ENCODE measurements around the gene MARVELD1. TPM values are rescaled to one million over a fixed set of nuclear protein-coding genes. Genes with fewer than 3 reads are reported as not detected.

Gene MARVELD1
- total RNA-seq, 1 donor from 2014 or later: 21.2 TPM

GRCh38 chr10:97708976-97709946, 4.3 kb upstream of the MARVELD1 start:
- H3K4me3 ChIP-seq (ENCODE audit: low read depth, low read length): no peak overlapping the region
- TF ChIP-seq CTCF (conservative IDR thresholded peaks at IDR 0.05; ENCODE audit: low read depth, low read length): peak; percentile 75
- no peak for DNase-seq (ENCODE audit: low read depth)

GRCh38 chr10:97711640-97712572, 1.6 kb upstream of the MARVELD1 start:
- TF ChIP-seq CTCF (conservative IDR thresholded peaks at IDR 0.05; ENCODE audit: low read depth, low read length): no peak
- no peak overlapping the region for H3K4me3 ChIP-seq (ENCODE audit: low read depth, low read length)
- DNase-seq (ENCODE audit: low read depth): no peak

GRCh38 chr10:97713826-97714400, 383 bp downstream of the MARVELD1 start:
- TF ChIP-seq CTCF (conservative IDR thresholded peaks at IDR 0.05; ENCODE audit: low read depth, low read length): peak; percentile 19
- peak overlapping the region; percentile 68 for H3K4me3 ChIP-seq (ENCODE audit: low read depth, low read length)
- DNase-seq (ENCODE audit: low read depth): no peak

GRCh38 chr10:97714401-97715258, 1.1 kb downstream of the MARVELD1 start:
- peak overlapping the region; percentile 68 for H3K4me3 ChIP-seq (ENCODE audit: low read depth, low read length)
- no peak for DNase-seq (ENCODE audit: low read depth)
- no peak for TF ChIP-seq CTCF (conservative IDR thresholded peaks at IDR 0.05; ENCODE audit: low read depth, low read length)

- H3K4me3 ChIP-seq (ENCODE audit: low read depth, low read length): peak overlapping the region; percentile 68
- no peak for TF ChIP-seq CTCF (conservative IDR thresholded peaks at IDR 0.05; ENCODE audit: low read depth, low read length)
- no peak for DNase-seq (ENCODE audit: low read depth)
Measured at GRCh38 chr10:97715259-97715874, 1.8 kb downstream of the MARVELD1 start.

All from epithelial cell of proximal tubule (primary cell).